HG03342 (cell line): ENCODE results near the gene UHRF2.
A peak's percentile ranks its signal among the peaks of the same experiment; 100 is the strongest.
"Not testable (repeated sequence)": the region's sequence is repeated elsewhere in the genome, so short reads cannot be mapped to it uniquely, and the experiment has no call there.

Experiments used
- ATAC-seq: cut with Tn5 transposase; IDR thresholded peaks from one replicate; pipeline ENCODE4 v1.9.1; 2021; ENCODE audit warnings: mild to moderate bottlenecking, moderate library complexity; ENCODE audit not compliant: unreplicated experiment

Gene UHRF2, protein sequence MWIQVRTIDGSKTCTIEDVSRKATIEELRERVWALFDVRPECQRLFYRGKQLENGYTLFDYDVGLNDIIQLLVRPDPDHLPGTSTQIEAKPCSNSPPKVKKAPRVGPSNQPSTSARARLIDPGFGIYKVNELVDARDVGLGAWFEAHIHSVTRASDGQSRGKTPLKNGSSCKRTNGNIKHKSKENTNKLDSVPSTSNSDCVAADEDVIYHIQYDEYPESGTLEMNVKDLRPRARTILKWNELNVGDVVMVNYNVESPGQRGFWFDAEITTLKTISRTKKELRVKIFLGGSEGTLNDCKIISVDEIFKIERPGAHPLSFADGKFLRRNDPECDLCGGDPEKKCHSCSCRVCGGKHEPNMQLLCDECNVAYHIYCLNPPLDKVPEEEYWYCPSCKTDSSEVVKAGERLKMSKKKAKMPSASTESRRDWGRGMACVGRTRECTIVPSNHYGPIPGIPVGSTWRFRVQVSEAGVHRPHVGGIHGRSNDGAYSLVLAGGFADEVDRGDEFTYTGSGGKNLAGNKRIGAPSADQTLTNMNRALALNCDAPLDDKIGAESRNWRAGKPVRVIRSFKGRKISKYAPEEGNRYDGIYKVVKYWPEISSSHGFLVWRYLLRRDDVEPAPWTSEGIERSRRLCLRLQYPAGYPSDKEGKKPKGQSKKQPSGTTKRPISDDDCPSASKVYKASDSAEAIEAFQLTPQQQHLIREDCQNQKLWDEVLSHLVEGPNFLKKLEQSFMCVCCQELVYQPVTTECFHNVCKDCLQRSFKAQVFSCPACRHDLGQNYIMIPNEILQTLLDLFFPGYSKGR

DNA sequence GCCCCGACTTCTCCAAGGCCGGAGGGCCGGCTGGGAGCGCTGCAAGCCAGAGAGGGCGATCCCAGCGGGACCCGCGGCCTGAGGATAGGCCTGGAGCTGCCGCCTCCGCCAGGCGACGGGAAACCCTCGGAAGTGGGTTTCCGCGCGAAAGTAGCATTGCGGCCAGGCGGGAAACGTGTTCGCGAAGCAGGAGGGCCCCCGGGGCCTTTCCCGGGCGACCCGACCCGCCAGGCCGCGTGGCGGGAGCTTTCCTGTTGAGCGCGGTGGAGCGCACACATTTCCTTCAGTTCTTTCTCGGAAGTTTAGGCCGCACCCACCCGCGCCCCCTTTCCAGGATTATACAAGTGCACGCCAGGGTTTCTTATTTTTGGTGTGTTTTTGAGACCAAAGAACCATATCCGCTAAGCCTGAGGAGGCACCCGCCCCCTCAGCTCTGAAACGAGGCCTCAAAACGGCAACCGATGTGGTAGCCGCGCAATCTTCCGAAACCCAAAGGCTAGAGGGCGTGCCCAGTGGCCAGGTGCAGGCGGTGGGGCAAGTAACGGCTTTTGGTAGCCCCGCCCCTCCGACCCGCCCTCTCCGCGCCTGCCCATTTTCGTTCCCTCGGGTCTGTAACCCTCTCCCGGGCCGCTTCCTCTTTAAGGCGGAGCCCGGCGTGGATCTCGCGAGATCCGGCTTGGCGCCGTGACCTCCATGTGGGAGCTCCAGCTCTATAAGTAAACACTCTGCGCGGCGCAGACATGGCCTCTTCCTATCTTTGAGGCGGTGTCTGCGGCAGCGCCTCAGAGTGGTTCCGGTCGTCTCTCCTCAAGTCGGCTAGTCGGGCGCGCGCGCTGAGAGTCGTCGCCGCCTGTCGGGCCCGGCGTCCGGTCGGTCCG, at the start of gene UHRF2:
TSS of gene UHRF2 (plus strand) at position 713 of the 878 bp plus-strand sequence. CDS start 292 bp downstream, outside the sequence.
- peak; percentile 76 for ATAC-seq

DNA sequence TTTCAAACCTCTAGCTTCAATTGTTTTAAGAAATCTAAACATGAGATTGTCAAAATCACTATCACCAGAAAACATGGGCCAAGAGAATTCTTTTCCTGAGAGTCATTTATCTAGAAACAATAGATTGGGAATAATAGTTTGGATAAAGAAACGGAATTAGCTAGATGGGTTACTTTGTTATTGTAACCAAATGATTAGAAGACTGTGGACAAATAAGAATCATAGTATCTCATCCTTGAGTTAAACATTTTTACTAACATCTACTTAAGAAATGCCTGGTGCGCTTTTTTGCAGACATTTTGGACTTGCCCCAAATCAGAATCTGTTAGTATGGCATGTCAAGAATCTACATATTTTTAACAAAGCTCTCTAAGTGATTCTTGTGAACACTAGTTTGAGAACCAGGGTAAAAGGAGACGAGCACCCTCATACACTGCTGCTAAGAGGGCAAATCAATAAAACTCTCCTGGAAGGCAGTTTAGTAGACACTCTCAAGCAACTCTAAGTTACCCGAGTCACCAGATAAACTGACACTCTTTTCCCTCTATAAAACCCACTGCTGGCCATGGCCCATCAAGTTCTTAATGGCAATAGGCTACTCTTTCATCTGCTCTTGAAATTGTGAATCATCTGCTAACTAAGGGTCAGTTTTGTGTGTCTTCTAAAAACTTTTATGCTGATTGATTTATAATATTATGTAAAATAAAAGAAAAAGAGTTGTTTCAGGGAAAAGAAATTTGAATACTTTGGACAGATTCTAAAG, 45.7 kb upstream of the UHRF2 start:
- ATAC-seq: no peak

DNA sequence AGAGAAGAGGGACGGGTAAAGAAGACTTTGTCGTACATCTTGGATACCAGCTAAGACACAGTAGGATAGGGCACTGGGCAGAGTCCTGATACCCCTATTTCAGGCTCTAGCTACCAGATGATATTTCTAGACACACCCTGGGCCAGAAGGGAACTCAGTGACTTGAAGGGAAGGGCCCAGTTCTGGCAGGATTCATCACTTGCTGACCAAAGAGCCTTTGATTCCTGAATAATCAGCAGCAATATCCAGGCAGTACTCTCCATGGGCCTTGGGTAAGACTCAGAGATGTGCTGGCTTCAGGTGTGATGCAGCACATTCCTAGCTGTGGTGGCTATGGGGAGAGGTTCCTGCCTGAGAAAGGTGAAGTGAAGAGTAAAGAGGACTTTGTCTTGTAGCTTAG, 44.2 kb upstream of the UHRF2 start:
- no peak for ATAC-seq

DNA sequence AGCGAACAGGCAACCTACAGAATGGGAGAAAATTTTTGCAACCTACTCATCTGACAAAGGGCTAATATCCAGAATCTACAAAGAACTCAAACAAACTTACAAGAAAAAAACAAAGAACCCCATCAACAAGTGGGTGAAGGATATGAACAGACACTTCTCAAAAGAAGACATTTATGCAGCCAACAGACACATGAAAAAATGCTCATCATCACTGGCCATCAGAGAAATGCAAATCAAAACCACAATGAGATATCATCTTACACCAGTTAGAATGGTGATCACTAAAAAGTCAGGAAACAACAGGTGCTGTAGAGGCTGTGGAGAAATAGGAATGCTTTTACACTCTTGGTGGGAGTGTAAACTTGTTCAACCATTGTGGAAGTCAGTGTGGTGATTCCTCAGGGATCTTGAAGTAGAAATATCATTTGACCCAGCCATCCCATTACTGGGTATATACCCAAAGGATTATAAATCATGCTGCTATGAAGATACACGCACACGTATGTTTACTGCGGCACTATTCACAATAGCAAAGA, 31.5 kb upstream of the UHRF2 start:
- ATAC-seq: not testable (repeated sequence)

DNA sequence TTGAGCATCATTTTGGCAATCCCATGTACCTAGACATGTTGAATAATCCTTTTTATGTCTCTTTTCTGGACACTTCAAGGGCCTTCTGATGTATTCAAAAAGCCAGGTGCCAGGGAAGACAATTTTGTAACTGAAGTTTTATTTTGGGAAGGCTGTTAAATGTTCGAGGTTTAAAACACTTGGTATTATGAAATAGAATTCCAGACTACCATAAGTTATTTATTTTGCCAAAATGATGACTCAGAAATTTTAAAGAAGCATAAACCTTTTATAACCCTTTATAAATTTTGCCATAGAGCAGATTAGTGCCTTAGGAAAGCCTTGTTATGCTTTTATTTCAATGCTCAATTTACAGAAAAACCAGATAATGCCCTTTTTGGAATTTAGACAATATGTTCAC, 30.3 kb upstream of the UHRF2 start:
- no peak for ATAC-seq

DNA sequence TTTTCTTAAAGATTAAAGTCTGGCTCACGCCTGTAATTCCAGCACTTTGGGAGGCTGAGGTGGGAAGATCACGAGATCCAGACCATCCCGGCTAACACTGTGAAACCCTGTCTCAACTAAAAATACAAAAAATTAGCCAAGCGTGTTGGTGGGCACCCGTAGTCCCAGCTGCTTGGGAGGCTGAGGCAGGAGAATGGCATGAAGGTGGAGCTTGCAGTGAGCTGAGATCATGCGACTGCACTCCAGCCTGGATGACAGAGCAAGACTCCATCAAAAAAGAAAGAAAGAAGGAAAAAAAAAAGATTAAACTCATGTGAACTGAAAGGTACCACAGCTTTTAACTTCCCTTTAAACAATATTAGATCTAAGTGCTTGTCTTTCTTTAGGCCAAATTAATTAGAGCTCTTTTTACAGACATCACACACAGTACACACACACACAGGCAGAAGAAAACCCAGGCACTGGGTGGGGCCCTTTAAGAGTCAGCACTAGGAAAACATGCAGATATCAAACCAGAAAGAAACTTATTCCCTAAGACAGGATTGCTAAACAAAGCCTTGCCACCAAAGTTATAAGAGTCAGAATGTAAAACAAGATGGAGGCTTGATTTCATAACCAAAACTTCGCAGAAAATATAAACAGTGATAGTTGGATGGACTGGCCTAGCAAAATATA, 29.3 kb upstream of the UHRF2 start:
- no peak for ATAC-seq

DNA sequence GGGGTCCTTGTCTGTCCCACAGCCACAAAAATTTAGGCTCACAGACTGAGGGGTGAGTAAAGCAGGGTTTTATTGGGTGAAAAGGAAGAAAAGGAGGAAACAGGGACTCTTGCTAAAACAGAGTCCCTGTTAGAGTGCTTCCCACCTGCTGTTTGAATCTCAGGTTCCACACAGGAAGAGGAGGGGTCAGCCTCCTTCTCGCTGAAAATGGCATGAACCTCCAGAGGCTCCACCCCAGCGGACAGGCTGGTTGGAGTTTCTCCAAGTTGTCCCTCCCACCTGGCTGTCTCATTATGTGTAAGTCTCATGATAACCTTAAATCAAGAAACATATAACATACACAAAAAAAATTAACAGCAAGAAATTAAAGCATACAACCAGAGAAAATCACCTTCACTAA, 28.3 kb upstream of the UHRF2 start:
- no peak for ATAC-seq

DNA sequence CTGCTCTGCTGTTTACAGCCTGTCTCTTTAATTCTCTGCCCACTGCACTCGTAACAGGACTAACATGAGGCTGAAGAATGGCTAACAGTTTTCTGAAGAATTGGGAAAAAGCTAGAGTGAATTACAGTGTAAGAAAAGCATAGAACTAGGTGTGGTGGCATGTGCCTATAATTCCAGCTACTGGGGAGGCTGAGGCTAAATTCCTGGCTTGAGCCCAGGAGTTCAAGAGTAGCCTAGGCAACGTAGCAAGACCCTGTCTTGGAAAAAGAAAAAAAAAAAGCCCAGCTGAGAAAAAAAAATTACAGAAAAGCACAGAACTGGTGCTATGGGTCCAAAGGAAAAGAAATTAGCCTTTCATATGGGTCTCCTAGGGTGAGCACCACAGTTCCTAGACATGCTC, 13.9 kb upstream of the UHRF2 start:
- ATAC-seq: no peak

DNA sequence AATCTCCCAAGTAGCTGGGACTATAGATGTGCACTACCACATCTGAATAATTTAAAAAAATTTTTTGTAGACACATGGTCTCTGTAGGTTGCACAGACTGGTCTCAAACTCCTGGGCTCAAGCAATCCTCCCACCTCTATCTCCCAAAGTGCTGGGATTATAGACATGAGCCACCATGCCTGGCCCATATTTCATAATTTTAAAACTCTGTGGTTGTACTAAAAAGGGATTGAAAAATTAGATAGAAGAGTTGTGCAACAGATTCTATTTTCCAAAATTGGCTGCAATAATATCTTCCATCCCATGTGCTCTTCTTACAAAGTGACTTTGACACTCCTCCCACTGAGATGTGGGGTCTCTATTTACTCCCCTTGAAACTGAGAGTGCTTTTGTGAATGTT, 7.6 kb upstream of the UHRF2 start:
- ATAC-seq: no peak

DNA sequence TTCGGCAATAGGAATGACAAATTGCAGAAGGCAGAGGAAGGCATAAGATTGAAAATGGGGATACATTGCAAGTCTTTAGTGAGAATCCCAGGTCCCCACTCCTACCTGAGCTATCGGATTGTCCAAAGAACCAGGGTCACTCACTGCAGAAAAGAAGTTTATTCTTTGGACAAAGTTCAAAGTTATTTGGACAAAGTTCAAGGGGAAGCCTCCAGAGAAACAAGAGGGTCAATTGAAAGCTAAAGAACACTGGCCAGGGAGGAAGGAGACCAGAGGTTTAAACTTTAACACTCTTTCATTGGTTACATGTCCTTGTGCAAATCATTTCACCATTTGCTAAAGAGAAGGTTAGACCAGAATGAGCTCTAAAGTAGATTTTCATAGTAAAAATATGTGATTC, 5.2 kb upstream of the UHRF2 start:
- no peak for ATAC-seq

DNA sequence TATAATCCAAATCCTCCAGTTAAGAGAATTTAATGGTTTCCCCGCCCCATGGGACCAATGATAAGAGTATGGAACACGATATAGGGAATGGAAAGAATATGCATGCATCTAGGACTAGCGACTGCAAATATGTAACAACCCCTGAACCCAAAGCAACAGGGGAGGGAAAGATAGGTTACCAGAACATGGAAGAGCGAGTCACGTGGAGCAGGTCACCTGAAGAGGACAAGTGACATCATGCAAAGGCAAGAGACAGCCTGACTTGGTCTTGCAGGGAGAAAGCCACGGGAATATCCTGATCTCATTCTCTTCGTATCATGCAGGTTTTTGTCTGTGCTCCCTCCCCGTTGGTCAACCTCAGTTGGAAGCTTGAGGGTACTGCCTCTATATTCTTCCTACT, 4.7 kb upstream of the UHRF2 start:
- no peak for ATAC-seq

DNA sequence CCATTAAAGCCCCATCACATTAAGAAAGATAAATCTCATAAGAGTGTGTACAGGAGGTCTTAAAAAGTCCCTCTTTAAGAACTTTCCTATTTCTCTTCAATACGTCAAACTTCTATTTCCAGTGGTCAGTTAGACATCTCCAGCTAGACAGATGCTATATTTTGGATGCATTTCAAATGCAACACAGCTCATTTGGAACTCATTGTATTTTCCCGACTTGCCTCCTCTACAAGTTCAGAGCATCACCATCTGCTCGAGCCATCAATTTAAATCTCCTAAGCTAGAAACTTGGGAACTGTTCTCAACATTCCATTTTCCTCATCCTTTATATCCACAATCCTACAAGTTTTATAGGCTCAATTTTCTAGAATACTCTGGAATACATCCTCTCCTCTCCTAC, 3.2 kb upstream of the UHRF2 start:
- ATAC-seq: no peak

DNA sequence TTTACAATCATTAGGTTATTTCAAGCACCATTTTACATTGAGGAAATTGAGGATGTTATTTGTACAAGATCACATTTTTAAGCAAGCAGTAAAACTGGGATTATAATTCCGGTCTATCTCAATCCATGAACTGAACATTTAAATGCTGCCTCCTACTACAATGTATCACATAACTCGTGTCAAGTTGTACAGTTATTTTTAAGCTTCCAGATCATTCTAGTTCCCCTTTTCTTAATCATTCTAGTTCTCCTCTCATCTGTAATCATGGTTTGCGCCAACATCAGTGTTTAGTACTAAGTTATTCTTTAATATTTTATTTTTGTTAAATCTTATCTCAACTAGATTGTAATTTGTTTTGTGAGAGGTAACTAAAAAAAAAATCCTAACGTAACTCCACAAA, 2.4 kb upstream of the UHRF2 start:
- ATAC-seq: no peak

DNA sequence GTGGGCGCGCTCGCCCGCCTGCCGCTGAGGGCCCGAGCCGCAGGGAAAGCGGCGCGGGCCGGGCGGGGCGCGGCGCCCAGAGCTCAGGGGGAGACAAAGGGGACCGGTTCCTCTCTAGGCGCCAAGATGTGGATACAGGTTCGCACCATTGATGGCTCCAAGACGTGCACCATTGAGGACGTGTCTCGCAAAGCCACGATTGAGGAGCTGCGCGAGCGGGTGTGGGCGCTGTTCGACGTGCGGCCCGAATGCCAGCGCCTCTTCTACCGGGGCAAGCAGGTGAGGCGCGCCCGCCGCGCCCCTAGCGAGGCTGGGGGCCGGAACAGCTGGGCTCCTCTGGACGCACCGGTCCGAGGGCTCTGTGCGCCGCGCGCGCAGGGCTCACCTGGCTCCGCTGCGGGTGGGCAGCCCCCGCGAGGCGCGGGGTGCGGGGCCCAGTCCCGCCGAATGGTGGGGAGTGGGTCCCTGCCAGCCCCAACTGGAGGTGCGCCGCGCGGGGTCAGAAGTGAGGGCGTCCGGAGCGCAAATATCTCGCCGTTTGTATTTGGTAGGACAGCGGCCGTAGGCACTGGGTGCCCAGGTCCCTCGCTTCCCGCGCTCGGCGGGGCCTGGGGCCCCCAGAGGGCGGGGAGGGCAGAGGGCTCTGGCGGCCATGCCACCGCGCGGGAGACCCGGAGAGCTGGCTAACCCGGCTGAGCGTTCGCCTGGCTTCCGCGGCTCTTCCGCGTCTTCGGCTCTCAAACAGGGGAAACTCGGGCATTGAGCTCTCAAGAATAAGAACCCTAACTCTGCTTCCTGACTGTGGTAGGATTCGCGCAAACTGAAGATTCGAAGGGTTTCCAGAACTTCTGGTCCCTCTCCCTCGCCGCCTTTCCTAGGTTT, 607 bp downstream of the UHRF2 start:
- peak; percentile 11 for ATAC-seq

DNA sequence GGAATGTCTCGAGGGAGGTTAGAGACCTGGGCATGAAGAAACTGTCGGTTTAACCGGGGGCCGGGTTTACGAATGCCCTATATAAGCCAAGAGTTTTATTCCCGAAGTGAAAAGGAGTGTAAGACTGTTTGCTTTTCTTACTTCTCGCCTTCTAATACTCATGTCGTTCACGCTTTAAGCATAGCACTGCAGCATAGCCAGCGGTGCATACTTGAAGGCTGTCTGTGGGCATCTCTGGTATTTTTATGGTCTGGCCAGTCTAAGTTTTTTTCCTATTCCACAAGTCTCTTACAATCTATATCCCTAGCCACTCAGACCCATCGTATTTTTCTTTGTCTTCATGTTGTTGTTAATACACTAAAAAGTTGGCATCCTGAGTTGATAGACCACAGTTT, 1.2 kb downstream of the UHRF2 start:
- no peak for ATAC-seq

DNA sequence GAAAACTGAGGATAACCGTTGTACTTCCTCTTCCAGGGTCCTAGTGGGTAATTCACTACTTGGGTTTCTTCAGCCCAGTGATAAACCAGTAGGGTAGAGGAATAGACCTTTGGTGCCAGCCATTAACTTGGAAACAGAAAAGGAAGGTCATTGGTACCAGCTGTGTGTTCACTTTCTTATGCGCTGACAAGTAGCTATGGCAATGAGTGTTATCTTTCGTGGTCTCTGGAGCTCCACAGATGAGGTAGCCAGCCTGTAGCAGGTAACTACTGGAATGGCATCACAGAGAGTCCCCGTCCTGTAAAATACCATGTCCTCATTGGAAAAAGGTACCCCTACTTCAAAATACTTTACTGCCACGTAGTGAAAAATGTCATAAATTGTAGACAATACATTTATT, 2.3 kb downstream of the UHRF2 start:
- peak; percentile 11 for ATAC-seq

DNA sequence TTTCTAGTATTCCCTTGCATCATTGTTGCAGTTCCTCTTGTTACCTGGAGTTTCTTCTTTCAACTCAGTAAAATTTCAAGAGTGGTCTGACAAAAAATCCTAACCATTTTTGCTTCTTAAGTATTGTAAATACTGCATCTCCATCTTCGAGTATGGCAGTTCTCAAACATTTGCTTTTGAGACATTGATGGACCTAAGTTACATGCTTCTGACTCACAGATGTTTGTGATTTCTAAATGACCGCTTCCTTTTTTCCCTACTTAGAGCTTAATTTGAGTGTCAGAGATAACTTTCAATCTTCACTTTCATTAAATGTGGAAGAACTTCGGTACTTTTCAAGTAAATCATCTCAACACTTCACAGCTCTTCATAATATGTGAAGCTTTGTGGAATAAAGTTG, 4.2 kb downstream of the UHRF2 start:
- no peak for ATAC-seq

DNA sequence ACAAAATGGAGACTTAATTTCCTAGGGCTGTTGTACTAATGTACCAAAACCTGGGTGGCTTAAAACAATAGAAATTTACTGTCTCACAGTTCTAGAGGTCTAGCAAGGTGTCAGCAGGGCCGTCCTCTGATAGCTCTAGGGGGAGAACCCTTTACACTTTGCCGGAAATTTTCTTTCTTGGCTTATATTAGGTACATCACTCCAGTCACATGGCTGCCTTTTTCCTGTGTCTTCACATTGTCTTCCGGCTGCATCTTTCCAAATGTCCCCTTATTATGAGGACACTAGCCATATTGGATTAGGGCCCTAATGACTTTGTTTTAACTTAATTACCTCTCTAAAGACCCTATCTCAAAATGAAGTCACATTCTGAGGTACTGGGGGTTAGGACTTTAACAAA, 5.8 kb downstream of the UHRF2 start:
- no peak for ATAC-seq

DNA sequence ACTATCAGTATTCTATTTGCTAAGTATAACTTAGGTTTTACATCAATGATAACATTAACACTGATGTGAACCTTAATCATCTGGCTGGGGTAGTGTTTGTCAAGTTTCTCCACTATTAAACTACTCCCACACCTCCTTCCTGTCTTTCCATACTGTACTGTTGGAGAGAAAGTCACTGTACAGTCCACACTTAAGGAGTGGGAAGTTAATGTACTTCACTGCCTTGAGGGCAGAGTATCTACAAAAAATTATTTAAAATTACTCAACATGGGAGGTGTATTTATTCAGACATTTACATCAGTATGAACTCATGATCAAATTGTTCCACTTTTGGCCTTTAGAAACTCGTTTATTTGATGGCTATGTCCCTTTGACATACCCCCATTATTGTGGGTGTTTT, 11.9 kb downstream of the UHRF2 start:
- ATAC-seq: no peak
